ENCODE results near the gene SF3B6.
"Not testable (repeated sequence)": the region's sequence is repeated elsewhere in the genome, so short reads cannot be mapped to it uniquely, and the experiment has no call there.

The SF3B6 gene

GRCh38 chr2:24102677-24103076 is 26.6 kb upstream of the SF3B6 start:
- Histone ChIP-seq H3K4me1 (ENCODE audit: insufficient read depth, low read length, severe bottlenecking) (no peaks in the 10 kb centered on the region), H4K20me1 (ENCODE audit: insufficient read depth, low read length) (no peaks in the 10 kb centered on the region), H3K27me3 (ENCODE audit: insufficient read depth, low read length) (no peaks in the 10 kb centered on the region), H3K36me3 (ENCODE audit: insufficient read depth, low read length) (no peaks in the 10 kb centered on the region), H3K9me2 (ENCODE audit: low read depth, low read length) (no peaks in the 10 kb centered on the region), H3K4me3 (ENCODE audit: low read depth, low read length, poor library complexity, severe bottlenecking) (no peak overlapping the region), H3F3A (ENCODE audit: insufficient read depth, low read length) (no peaks in the 10 kb centered on the region), H3K9me3 (ENCODE audit: low read length) (0 out of 2 replicates have a peak, but pooled peaks cover under 1% of the 10 kb centered on the region), H3K79me2 (ENCODE audit: insufficient read depth, low read length) (no peaks in the 10 kb centered on the region), H3K27ac (ENCODE audit: low read depth, low read length, poor library complexity, severe bottlenecking) (no peak overlapping the region), H2AFZ (ENCODE audit: low read length) (no peak overlapping the region), H3K4me2 (ENCODE audit: low read length) (no peak overlapping the region), H3K9ac (ENCODE audit: low read length) (no peak overlapping the region)
- TF ChIP-seq EZH2 (IDR thresholded peaks at IDR 0.05; ENCODE audit: borderline replicate concordance, low read length) (no peak), CTCF (IDR thresholded peaks at IDR 0.05; ENCODE audit: low read length) (no peak)

GRCh38 chr2:24101992-24102391 is 25.9 kb upstream of the SF3B6 start:
- Histone ChIP-seq H3K36me3 (ENCODE audit: insufficient read depth, low read length) (no peaks in the 10 kb centered on the region), H2AFZ (ENCODE audit: low read length) (no peak overlapping the region), H3K4me3 (ENCODE audit: low read depth, low read length, poor library complexity, severe bottlenecking) (no peak overlapping the region), H3K79me2 (ENCODE audit: insufficient read depth, low read length) (no peaks in the 10 kb centered on the region), H3K27me3 (ENCODE audit: insufficient read depth, low read length) (no peaks in the 10 kb centered on the region), H3K27ac (ENCODE audit: low read depth, low read length, poor library complexity, severe bottlenecking) (no peak overlapping the region), H3K9me2 (ENCODE audit: low read depth, low read length) (no peaks in the 10 kb centered on the region), H4K20me1 (ENCODE audit: insufficient read depth, low read length) (no peaks in the 10 kb centered on the region), H3K4me1 (ENCODE audit: insufficient read depth, low read length, severe bottlenecking) (no peaks in the 10 kb centered on the region), H3F3A (ENCODE audit: insufficient read depth, low read length) (no peaks in the 10 kb centered on the region), H3K9ac (ENCODE audit: low read length) (no peak overlapping the region), H3K9me3 (ENCODE audit: low read length) (no peaks in the 10 kb centered on the region), H3K4me2 (ENCODE audit: low read length) (no peak overlapping the region)
- TF ChIP-seq CTCF (IDR thresholded peaks at IDR 0.05; ENCODE audit: low read length): no peak
- TF ChIP-seq EZH2 (IDR thresholded peaks at IDR 0.05; ENCODE audit: borderline replicate concordance, low read length): no peak

- not testable (repeated sequence) for H3K4me1 ChIP-seq (ENCODE audit: insufficient read depth, low read length, severe bottlenecking); H3K9ac ChIP-seq (ENCODE audit: low read length); H3F3A ChIP-seq (ENCODE audit: insufficient read depth, low read length); H3K4me3 ChIP-seq (ENCODE audit: low read depth, low read length, poor library complexity, severe bottlenecking); H3K36me3 ChIP-seq (ENCODE audit: insufficient read depth, low read length); H3K27ac ChIP-seq (ENCODE audit: low read depth, low read length, poor library complexity, severe bottlenecking); H3K9me3 ChIP-seq (ENCODE audit: low read length); H3K27me3 ChIP-seq (ENCODE audit: insufficient read depth, low read length); H2AFZ ChIP-seq (ENCODE audit: low read length); H4K20me1 ChIP-seq (ENCODE audit: insufficient read depth, low read length); H3K79me2 ChIP-seq (ENCODE audit: insufficient read depth, low read length); H3K4me2 ChIP-seq (ENCODE audit: low read length); H3K9me2 ChIP-seq (ENCODE audit: low read depth, low read length)
Observed at GRCh38 chr2:24100732-24101131, 24.6 kb upstream of the SF3B6 start.

- H3K9me2 ChIP-seq (ENCODE audit: low read depth, low read length); H3K27ac ChIP-seq (ENCODE audit: low read depth, low read length, poor library complexity, severe bottlenecking); H3K27me3 ChIP-seq (ENCODE audit: insufficient read depth, low read length); H3K9me3 ChIP-seq (ENCODE audit: low read length); H3K4me3 ChIP-seq (ENCODE audit: low read depth, low read length, poor library complexity, severe bottlenecking); H3K4me1 ChIP-seq (ENCODE audit: insufficient read depth, low read length, severe bottlenecking); H3K79me2 ChIP-seq (ENCODE audit: insufficient read depth, low read length); H3F3A ChIP-seq (ENCODE audit: insufficient read depth, low read length); H3K36me3 ChIP-seq (ENCODE audit: insufficient read depth, low read length); H2AFZ ChIP-seq (ENCODE audit: low read length); H4K20me1 ChIP-seq (ENCODE audit: insufficient read depth, low read length); H3K9ac ChIP-seq (ENCODE audit: low read length); H3K4me2 ChIP-seq (ENCODE audit: low read length): not testable (repeated sequence)
Observed at GRCh38 chr2:24095171-24095677, 19.1 kb upstream of the SF3B6 start.

GRCh38 chr2:24093270-24093669 is 17.1 kb upstream of the SF3B6 start:
- not testable (repeated sequence) for H3K9me2 ChIP-seq (ENCODE audit: low read depth, low read length); H3K9me3 ChIP-seq (ENCODE audit: low read length); H4K20me1 ChIP-seq (ENCODE audit: insufficient read depth, low read length); H3K4me1 ChIP-seq (ENCODE audit: insufficient read depth, low read length, severe bottlenecking); H3K79me2 ChIP-seq (ENCODE audit: insufficient read depth, low read length); H2AFZ ChIP-seq (ENCODE audit: low read length); H3K4me2 ChIP-seq (ENCODE audit: low read length); H3K9ac ChIP-seq (ENCODE audit: low read length); H3K36me3 ChIP-seq (ENCODE audit: insufficient read depth, low read length); H3K4me3 ChIP-seq (ENCODE audit: low read depth, low read length, poor library complexity, severe bottlenecking); H3K27ac ChIP-seq (ENCODE audit: low read depth, low read length, poor library complexity, severe bottlenecking); H3F3A ChIP-seq (ENCODE audit: insufficient read depth, low read length); H3K27me3 ChIP-seq (ENCODE audit: insufficient read depth, low read length)

Data from OCI-LY1 (cell line).